BE2C (cell line): ENCODE results near the gene KIF7.

Source experiments
- DNase-seq: peaks from one replicate; pipeline ENCODE4 v3.0.0-alpha.2; 2020
- H3K27me3 ChIP-seq: fragments of 250-450 bp; sonication (Bioruptor Pico); 2 replicates; pipeline ENCODE4 v1.5.1; 2020; ENCODE audit warnings: mild to moderate bottlenecking
- H3K36me3 ChIP-seq: fragments of 250-450 bp; sonication (Bioruptor Pico); 2 replicates; pipeline ENCODE4 v1.5.1; 2020; ENCODE audit warnings: mild to moderate bottlenecking
- H3K4me1 ChIP-seq: fragments of 250-450 bp; sonication (Bioruptor Pico); 2 replicates; pipeline ENCODE4 v1.5.1; 2020
- H3K4me3 ChIP-seq: 2 replicates; pipeline ENCODE4 v1.5.1; 2011; ENCODE audit warnings: low read depth, low read length
- H3K9me3 ChIP-seq: fragments of 250-450 bp; sonication (Bioruptor Pico); 2 replicates; pipeline ENCODE4 v1.5.1; 2020
- CTCF ChIP-seq: IDR thresholded peaks from 2 replicates; pipeline ENCODE4 v1.5.1; 2012; ENCODE audit warnings: mild to moderate bottlenecking, low read depth, low read length

Gene KIF7

GRCh38 chr15:89632563-89633430 lies 22.5 kb downstream of the KIF7 start:
- peaks cover 59% of the 10 kb centered on the region for H3K36me3 ChIP-seq
- H3K4me3 ChIP-seq, result no peak overlapping the region
- no peaks in the 10 kb centered on the region; the same call in 1 of the 2 replicates for H3K9me3 ChIP-seq
- no peak for TF ChIP-seq CTCF
- no peaks in the 10 kb centered on the region for H3K27me3 ChIP-seq
- DNase-seq, result no peak
- H3K4me1 ChIP-seq, result no peaks in the 10 kb centered on the region

DNA sequence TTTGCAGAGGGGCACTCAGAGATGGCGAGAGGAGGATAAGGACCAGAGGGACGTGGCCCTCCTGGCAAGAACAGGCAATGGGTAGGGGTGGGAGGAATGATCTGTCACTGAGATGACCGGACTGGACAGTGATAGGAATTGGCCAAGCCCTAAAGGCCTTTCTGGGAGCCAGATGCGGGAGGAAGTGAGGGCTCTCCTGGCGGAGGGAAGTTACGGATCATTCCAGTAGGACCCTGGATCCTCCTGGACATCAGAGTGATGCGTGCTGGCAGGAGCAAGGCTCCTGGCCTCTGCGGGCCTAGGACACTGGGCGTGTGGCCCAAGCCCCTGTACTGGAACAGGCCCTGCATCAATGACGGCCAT lies 23.4 kb downstream of the KIF7 start:
- Histone ChIP-seq H3K4me3 (no peak overlapping the region), H3K9me3 (no peaks in the 10 kb centered on the region; the same call in 1 of the 2 replicates), H3K27me3 (no peaks in the 10 kb centered on the region), H3K36me3 (peaks cover 68% of the 10 kb centered on the region), H3K4me1 (no peaks in the 10 kb centered on the region)
- TF ChIP-seq CTCF, result no peak
- DNase-seq, result no peak

DNA sequence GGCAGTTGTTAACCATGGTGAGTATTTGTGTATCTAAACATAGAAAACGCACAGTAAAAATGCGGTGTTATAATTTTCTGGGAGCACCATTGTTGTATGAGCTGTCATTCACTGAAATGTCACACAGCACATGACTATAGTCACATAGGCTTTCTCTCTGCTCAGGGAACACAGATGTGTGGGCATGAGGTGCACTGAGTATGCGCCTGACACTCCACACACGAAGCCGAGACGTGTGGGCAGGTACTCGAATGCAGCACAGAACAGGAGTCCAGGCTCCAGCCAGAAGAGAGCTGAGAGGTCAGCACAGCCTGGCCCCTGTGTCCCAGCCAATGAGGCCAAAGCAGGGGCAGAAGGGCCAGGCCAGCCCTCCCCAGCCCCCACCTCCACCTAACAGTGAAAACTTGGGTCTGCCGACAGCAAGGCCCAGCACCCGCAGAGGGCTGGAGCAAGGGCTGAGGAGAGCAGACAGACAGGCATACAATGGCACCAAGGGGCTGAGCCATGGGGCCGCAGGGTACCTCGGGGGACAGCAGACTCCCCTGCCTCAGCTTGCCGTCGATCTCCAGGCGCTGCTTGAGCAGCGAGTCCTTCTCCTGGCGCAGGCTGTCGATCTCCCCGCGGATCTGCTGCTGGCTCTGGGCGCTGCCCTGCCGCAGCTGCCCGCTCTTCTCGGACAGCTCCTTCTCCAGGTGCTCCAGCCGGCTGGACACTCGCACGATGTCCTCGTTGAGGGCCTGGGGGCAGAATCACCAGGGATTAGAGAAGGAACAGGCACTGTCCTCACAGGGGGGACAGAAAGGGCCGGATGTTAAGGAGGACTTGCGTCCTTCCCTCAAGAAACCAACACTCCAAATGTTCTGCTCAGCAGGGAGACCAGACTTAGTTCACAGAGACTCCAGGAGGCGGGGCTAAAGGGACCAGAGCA lies 24.0 kb downstream of the KIF7 start:
- DNase-seq, result no peak
- no peak for TF ChIP-seq CTCF
- no peaks in the 10 kb centered on the region; the same call in 1 of the 2 replicates for H3K9me3 ChIP-seq
- H3K4me1 ChIP-seq, result no peaks in the 10 kb centered on the region
- H3K4me3 ChIP-seq, result no peak overlapping the region
- peaks cover 75% of the 10 kb centered on the region for H3K36me3 ChIP-seq
- no peaks in the 10 kb centered on the region for H3K27me3 ChIP-seq

DNA sequence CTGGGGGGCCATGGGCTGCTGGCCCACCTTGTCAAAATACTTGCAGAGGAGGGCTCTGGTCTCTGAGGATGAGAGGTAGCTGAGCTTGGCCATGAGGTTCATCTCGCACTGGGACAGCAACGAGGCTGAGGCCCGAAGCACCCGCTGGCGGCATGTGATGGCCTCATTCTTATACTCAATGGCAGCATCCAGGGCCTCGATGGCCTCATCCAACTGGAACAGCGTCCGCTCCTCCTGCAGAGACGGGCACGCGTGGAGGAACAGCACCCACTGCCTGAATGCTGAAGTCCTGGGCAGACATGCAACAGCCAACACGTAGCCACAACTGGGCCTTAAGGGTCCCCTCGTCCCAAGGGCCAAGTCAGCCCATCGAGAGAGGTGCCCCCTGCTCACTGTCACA lies 25.0 kb downstream of the KIF7 start:
- no peak for TF ChIP-seq CTCF
- peaks cover 84% of the 10 kb centered on the region for H3K36me3 ChIP-seq
- no peaks in the 10 kb centered on the region for H3K4me1 ChIP-seq
- H3K9me3 ChIP-seq, result no peaks in the 10 kb centered on the region; the same call in 1 of the 2 replicates
- no peaks in the 10 kb centered on the region for H3K27me3 ChIP-seq
- DNase-seq, result no peak
- H3K4me3 ChIP-seq, result no peak overlapping the region

DNA sequence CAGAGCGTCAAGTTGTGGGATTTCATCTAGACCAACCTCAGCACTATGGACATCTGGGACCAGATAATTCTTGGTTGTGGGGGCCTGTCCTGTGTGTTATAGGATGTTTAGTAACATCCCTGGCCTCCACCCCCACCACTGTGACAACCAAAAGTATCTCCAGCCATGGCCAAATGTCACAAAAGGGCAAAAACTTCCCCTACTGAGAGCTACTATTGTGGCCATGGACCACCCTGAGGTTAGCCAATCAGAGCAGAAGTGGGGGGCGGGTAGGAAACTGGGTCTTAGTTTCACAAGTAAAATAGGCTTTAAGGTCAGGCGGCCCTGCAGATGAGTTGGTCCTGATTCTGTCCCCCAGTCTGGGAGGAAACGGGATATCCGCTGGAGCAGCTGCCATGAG lies 25.4 kb downstream of the KIF7 start:
- H3K36me3 ChIP-seq, result peaks cover 89% of the 10 kb centered on the region
- no peak for DNase-seq

More for the DNA sequence above, 25.4 kb downstream of the KIF7 start:
- no peak for TF ChIP-seq CTCF
- Histone ChIP-seq H3K4me1 (no peaks in the 10 kb centered on the region), H3K4me3 (no peak overlapping the region), H3K27me3 (no peaks in the 10 kb centered on the region), H3K9me3 (no peaks in the 10 kb centered on the region; the same call in 1 of the 2 replicates)
